Keratinocyte (primary cell): ENCODE data around the gene FAM53A.

ENCODE experiments used
- CTCF ChIP-seq, 3 experiments: IDR thresholded peaks in 1 of 3; conservative IDR thresholded peaks in 1 of 3; optimal IDR thresholded peaks in 1 of 3; 2 replicates in 2 of 3; 3 replicates in 1 of 3; pipeline versions ENCODE3 to v1.5.1; 2011; ENCODE audit warnings: low read length in 3 of 3, mild to moderate bottlenecking in 3 of 3, moderate library complexity in 2 of 3, control low read depth in 1 of 3, inconsistent platforms in 1 of 3; ENCODE audit not compliant: insufficient read depth in 2 of 3; ENCODE audit errors: extremely low read depth in 1 of 3
- EZH2 ChIP-seq: IDR thresholded peaks from one replicate; pipeline ENCODE4 v1.6.1; 2012; ENCODE audit warnings: inconsistent platforms, mild to moderate bottlenecking, low read length, moderate library complexity

DNA sequence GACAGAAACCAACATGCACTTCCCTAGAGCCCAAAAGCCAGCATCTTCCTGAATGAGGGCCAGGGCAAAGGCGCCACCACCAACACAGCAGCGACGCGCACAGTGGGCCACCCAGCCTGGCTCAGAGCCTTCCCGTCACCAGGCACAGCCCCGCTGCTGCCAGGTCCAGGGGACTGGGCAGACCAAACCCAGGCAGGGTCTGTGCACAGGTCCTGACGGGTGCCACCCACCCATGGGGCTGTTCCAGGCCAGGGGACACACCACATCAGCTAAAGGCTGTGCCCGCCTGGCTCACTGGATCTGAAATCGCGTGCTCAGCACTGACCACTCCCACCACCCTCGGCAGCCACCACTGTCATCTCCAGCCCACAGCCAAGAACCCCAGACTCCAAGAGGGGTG, 13.8 kb downstream of the FAM53A start:
- TF ChIP-seq CTCF (optimal IDR thresholded peaks at IDR 0.05 in 1 of 3, IDR thresholded peaks at IDR 0.05 in 1 of 3, conservative IDR thresholded peaks at IDR 0.05 in 1 of 3; ENCODE audit: extremely low read depth in 1 of 3, insufficient read depth in 2 of 3, low read length in 3 of 3), result no peak
- no peak for TF ChIP-seq EZH2
